Measurements from ENCODE around the gene PADI4.

The PADI4 gene

GRCh38 chr1:17392199-17392740, 84.3 kb downstream of the PADI4 start:
- Histone ChIP-seq H3K9me3 (ENCODE audit: insufficient read depth, low read length) (no peaks in the 10 kb centered on the region), H3K4me2 (ENCODE audit: low read length) (no peak overlapping the region), H4K20me1 (ENCODE audit: insufficient read depth, low read length) (no peaks in the 10 kb centered on the region), H3K9ac (ENCODE audit: low read length) (no peak overlapping the region), H3K79me2 (ENCODE audit: low read length) (no peaks in the 10 kb centered on the region), H3K27me3 (ENCODE audit: low read depth, low read length) (peaks cover 4% of the 10 kb centered on the region; the same call in 1 of the 2 replicates), H3K36me3 (replicated peaks; ENCODE audit: low read depth, low read length) (no peaks in the 10 kb centered on the region), H2AFZ (ENCODE audit: low read depth, low read length) (no peak overlapping the region), H3K27ac (ENCODE audit: low read length) (no peak overlapping the region), H3K4me3 (ENCODE audit: low read length) (no peak overlapping the region), H3K4me1 (ENCODE audit: low read length) (no peaks in the 10 kb centered on the region)
- TF ChIP-seq CTCF (IDR thresholded peaks at IDR 0.05; ENCODE audit: low read depth, low read length) (no peak), EZH2phosphoT487 (IDR thresholded peaks at IDR 0.05; ENCODE audit: low read depth) (no peak)

GRCh38 chr1:17393230-17393629, 85.2 kb downstream of the PADI4 start:
- Histone ChIP-seq H2AFZ (ENCODE audit: low read depth, low read length) (no peak overlapping the region), H3K9ac (ENCODE audit: low read length) (no peak overlapping the region), H3K36me3 (replicated peaks; ENCODE audit: low read depth, low read length) (no peaks in the 10 kb centered on the region), H3K27me3 (ENCODE audit: low read depth, low read length) (peaks cover 6% of the 10 kb centered on the region; the same call in 1 of the 2 replicates), H3K9me3 (ENCODE audit: insufficient read depth, low read length) (no peaks in the 10 kb centered on the region), H3K79me2 (ENCODE audit: low read length) (no peaks in the 10 kb centered on the region), H3K4me3 (ENCODE audit: low read length) (no peak overlapping the region), H3K4me1 (ENCODE audit: low read length) (no peaks in the 10 kb centered on the region), H3K4me2 (ENCODE audit: low read length) (no peak overlapping the region), H4K20me1 (ENCODE audit: insufficient read depth, low read length) (no peaks in the 10 kb centered on the region), H3K27ac (ENCODE audit: low read length) (no peak overlapping the region)
- TF ChIP-seq CTCF (IDR thresholded peaks at IDR 0.05; ENCODE audit: low read depth, low read length) (no peak), EZH2phosphoT487 (IDR thresholded peaks at IDR 0.05; ENCODE audit: low read depth) (no peak)

- Histone ChIP-seq H3K4me2 (ENCODE audit: low read length) (no peak overlapping the region), H3K9me3 (ENCODE audit: insufficient read depth, low read length) (no peaks in the 10 kb centered on the region), H3K9ac (ENCODE audit: low read length) (no peak overlapping the region), H3K4me1 (ENCODE audit: low read length) (no peaks in the 10 kb centered on the region), H2AFZ (ENCODE audit: low read depth, low read length) (no peak overlapping the region), H4K20me1 (ENCODE audit: insufficient read depth, low read length) (no peaks in the 10 kb centered on the region), H3K27me3 (ENCODE audit: low read depth, low read length) (0 out of 2 replicates have a peak, but pooled peaks cover 2% of the 10 kb centered on the region), H3K4me3 (ENCODE audit: low read length) (no peak overlapping the region), H3K79me2 (ENCODE audit: low read length) (no peaks in the 10 kb centered on the region), H3K27ac (ENCODE audit: low read length) (no peak overlapping the region), H3K36me3 (replicated peaks; ENCODE audit: low read depth, low read length) (no peaks in the 10 kb centered on the region)
- TF ChIP-seq EZH2phosphoT487 (IDR thresholded peaks at IDR 0.05; ENCODE audit: low read depth) (no peak), CTCF (IDR thresholded peaks at IDR 0.05; ENCODE audit: low read depth, low read length) (no peak)
These were observed 90.1 kb downstream of the PADI4 start for GRCh38 chr1:17397910-17398695.

- no peaks in the 10 kb centered on the region for H3K79me2 ChIP-seq (ENCODE audit: low read length)
- H3K36me3 ChIP-seq (replicated peaks; ENCODE audit: low read depth, low read length): no peaks in the 10 kb centered on the region
- H2AFZ ChIP-seq (ENCODE audit: low read depth, low read length): no peak overlapping the region
- no peak overlapping the region for H3K27ac ChIP-seq (ENCODE audit: low read length)
- no peaks in the 10 kb centered on the region for H3K9me3 ChIP-seq (ENCODE audit: insufficient read depth, low read length)
- TF ChIP-seq EZH2phosphoT487 (IDR thresholded peaks at IDR 0.05; ENCODE audit: low read depth) (no peak), CTCF (IDR thresholded peaks at IDR 0.05; ENCODE audit: low read depth, low read length) (no peak)
- H3K4me1 ChIP-seq (ENCODE audit: low read length): no peaks in the 10 kb centered on the region
- H4K20me1 ChIP-seq (ENCODE audit: insufficient read depth, low read length): no peaks in the 10 kb centered on the region
- H3K27me3 ChIP-seq (ENCODE audit: low read depth, low read length): 0 out of 2 replicates have a peak, but pooled peaks cover 2% of the 10 kb centered on the region
- no peak overlapping the region for H3K9ac ChIP-seq (ENCODE audit: low read length)
- no peak overlapping the region for H3K4me2 ChIP-seq (ENCODE audit: low read length)
- no peak overlapping the region for H3K4me3 ChIP-seq (ENCODE audit: low read length)
These were observed 92.8 kb downstream of the PADI4 start for GRCh38 chr1:17400725-17401341.
